ENCODE data around the gene LRRC36.

DNA sequence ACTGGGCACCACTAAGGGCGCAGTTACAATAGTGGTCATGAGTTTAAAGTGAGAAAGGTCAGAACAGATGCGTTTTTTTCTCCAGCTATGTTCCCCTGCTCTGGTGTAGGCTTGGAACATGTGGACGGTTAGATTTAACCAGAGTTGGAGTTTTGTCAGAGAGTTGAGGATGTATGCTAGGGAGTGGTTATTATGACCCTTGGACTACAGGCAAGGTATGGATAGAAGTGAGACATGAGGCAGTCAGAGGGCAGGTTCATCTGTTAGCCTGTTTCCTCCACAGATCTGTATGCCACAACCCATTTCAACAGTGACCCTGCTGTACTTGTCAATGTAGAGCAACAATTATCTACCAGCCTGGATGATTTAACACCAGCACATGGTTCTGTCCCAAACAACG lies 44.0 kb downstream of the LRRC36 start:
- TF ChIP-seq POLR2A (IDR thresholded peaks at IDR 0.05; ENCODE audit: low read length), result no peak
- TF ChIP-seq GATA1 (IDR thresholded peaks at IDR 0.05; ENCODE audit: low read depth, low read length), result no peak
